Stimulated activated CD4-positive, alpha-beta T cell treated with anti-CD3 and anti-CD28 coated beads, Interleukin-12 subunit alpha, Interleukin-12 subunit beta, amount 100 ng/mL, for 4 hours (primary cell): ENCODE data around the gene NEK9.
A peak's percentile ranks its signal among the peaks of the same experiment; 100 is the strongest.

ENCODE experiments used
- DNase-seq: peaks from one replicate; pipeline ENCODE4 v3.0.0-alpha.2; 2020

The NEK9 gene

DNA sequence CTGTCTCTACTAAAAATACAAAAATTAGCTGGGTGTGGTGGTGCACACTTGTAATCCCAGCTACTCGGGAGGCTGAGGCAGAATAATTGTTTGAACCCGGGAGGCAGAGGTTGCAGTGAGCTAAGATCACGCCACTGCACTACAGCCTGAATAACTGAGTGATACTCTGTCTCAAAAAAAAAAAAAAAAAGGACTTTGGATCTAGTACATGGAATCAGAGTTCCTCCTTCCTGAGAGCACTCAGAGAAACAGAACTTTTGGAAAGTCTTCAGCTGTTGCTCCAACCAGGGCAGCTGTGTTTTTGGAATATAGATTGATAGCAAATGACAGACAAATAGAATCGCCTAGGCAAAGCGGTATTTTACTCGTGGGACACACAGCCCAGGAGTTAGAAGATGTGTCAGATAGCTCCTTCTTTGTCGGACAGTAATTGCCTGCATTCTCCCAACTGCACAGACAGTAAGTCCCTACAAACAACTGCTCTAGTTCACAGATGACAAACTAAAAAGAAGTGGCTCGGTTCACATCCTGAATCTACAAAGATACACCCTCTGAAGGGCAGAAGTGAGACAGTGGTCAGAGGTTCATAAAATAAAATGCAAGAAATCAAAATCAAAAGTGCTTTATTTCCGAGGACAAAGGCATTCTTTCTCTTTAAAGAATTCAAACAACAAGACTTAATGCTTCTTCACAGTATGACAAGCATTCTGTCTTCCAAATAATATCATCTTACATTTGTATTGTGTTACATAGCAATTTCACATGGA lies 17.1 kb upstream of the NEK9 start:
- no peak for DNase-seq

DNA sequence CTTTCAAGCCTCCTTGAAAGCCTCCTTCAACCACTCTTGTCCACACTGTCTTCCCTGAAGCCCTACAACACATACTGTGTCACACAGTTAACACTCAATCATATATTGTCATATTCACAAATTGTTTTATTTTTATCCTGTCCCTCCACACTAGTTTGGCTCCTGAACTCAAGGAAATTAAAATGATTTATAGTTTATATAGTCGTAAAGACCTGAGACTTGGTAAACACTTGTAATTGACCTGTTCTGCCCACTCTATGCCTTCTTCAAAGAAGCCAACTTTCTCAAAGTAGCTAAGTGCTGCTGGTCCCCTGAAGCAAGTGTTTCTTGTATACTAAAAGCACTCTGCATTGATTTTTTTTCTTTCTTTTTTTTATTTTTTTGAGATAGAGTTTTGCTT lies 15.6 kb upstream of the NEK9 start:
- DNase-seq, result no peak

DNA sequence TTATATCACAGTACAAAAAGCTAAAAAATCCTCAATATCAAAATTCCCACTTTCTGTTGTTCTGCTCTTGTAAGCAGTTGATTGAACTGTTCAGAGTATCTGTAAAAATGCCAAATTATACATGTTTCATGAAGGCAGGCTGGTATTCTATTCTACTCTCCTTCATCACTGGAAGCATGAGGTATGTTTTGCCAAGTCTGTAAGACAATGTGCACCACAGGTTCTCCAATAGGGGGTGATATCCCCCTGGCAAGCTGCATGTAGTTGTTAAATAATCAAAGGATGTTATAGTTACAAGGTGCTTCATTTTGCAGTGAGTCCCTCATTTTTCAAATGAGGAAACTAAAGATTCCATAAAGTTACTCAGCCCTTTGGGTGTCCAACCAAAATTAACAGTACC lies 15.1 kb upstream of the NEK9 start:
- DNase-seq, result no peak

DNA sequence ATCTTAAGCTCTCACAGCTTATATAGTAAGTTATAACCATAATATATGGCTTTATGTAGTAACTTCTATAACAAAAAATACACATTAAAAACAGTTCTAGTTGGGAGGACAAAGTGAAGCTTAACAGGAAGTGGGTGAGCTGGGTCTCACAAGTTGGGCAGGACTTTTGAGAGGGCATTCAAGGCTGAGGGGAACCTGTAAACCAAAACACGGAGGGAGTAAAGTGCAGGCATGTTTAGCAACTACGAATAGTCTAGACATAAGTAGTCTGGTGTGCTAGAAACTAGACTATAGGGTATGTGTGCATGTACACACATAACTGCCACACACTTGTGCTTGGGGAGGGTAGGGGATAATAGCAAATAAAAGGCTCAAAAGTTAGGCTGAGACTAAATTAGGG lies 14.2 kb upstream of the NEK9 start:
- no peak for DNase-seq

DNA sequence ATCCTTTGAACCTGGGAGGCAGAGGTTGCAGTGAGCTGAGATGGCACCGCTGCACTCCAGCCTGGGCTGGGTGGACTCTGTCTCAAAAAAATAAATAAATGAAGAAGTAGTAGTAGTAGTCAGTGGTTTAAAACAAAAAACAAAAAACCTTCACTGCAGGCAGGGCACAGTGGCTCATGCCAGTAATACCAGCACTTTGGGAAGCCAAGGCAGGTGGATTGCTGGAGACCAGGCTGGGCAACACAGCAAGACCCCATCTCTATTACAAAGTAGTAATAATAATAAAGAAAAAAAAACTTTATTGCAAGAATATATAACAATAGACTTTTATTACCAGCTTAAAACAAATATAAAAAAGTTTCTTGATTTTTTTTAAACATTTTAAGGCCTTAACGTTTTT lies 13.8 kb upstream of the NEK9 start:
- DNase-seq, result no peak

DNA sequence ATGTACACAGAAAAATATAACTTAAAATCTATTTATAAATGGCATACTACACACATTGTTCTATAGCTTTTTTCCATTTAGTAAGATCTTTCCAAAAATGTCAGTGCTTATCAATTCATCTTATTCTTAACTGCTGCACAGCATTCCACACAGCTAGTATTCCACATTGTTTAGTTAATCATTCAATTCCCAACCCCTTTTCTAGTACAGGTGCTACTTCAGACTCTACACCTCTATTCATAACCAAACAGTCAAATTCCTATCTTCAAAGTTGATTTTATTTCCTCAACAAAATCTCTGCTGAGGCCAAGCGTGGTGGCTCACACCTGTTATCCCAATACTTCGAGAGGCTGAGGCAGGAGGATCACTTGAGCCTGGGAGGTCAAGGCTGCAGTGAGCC lies 12.3 kb upstream of the NEK9 start:
- no peak for DNase-seq

DNA sequence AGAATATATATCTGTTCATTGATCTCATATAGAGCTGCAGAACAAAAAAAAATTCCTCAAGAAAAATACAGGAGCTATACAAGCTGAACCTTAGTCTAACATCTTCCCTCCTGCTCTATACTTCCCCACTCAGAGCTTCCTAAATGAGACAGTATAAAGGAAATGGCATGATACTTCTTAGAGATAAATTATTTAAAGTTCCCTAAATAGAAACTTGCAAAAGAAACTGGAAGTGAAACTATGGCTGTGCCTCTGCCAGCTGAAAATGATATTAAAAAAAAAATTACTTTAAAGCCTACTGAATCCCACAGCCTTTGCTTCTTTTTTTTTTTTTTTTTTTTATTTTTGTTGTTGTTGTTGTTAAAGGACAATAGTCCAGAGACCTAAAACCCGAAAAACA lies 11.6 kb upstream of the NEK9 start:
- DNase-seq, result no peak

DNA sequence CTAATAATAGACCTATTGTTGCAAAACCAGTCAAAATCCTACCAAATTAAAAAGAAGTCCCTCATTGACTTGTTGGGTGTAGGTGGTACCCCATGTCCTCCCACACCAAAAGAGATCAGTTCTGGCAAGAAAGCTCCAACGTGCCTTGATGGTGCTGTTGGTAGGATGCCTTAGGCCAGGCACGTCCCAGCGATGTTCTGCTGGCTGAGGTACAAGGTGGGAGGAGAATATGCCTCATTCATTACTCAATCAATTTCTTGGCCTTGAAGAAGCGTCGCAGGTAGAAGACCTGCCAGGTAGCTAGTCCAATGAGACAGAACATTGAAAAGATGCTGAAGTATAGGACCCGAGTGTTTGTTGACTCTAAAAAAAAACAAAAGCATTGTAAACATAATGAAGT lies 7.8 kb upstream of the NEK9 start:
- DNase-seq, result no peak

DNA sequence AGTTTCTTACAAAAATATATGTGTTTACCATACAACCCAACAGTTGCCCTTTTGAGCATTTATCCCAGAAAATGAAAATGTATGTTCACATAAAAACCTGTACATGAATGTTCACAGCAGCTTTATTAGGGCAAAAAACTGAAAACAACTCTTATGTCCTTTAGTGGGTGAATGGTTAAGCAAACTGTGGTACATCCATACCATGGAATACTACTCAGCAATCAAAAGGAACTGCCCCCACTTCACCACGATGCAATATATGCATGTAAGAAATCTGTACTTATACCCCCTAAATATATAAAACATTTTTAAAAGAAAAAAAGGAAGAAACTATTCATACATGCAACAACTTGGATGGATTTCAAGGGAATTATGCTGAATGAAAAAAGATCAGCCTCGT lies 6.7 kb upstream of the NEK9 start:
- DNase-seq, result no peak

DNA sequence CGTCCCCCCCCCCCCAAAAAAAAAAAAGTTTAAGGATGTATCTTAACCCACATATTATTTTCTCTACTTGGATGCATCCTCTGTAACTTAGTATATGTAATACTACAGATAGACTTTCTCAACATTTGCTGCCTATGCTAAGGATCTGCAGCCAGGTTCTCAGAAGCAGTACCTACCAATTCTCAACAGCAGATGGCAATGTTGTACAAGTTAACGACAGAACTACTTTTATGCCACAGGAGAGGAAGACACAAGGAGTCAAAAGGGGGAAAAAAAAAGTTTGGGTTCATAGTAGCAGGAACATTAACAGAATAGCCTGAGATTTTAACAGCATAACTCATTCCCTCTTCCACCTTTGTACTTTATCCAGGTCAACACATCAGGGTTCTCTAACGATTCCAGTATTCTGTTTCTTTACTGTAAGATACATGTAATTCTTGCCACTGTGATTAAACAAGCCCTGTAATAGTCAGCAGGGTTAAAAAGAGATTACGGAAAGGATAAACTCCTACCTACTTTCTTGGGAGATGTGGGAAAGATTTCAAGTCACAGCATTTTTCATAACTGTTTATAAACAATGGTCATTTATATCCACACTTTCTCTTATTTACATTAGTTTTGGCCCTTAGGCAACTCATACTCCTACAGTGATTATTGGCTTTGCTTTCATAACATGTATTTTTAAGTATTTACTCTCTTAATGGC lies 5.7 kb upstream of the NEK9 start:
- peak; percentile 6 for DNase-seq

DNA sequence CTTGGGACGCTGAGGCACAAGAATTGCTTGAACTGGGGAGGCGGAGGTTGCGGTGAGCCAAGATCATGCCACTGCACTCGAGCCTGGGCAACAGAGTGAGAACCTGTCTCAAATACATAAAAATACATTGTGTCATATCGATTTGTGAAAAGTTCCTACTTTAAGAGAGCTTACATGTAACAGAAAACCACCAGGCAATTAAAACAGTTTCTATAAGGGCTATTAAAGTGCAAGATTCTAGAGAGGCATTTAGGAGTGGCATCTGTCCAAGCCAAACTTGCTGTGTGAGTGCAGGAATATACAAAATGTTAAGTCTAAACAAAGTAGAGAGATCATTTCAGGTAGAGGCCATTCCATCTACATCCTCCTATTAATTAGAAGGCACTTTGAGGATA lies 1.7 kb upstream of the NEK9 start:
- no peak for DNase-seq

DNA sequence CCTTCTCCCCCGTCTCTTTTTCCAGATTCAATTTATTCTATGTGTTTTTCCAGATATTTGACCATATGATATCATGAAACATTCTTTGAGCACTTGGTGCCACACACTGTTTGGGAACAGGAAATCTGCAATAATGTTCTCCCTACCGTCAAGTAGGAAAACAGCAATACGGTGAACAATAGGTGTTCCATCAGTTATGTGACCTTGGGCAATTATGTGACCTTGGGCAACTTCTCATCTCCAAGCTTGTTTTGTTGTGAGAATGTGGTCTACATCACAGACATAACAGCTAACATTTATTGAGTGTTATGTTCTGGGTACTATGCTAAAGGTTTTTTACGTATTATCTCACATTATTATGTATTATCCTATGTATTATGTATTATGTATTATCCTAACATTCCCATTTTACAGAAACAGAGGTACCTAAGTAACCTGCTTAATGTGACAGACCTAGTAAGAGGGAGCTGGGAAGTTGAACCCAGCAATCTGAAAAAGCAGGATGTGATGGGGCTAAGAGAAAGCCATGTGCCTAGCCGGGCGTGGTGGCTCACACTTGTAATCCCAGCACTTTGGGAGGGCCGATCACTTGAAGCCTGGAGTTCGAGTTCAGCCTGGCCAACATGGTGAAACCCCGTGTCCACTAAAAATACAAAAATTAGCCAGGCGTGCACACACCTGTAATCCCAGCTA lies 1.2 kb upstream of the NEK9 start:
- no peak for DNase-seq

DNA sequence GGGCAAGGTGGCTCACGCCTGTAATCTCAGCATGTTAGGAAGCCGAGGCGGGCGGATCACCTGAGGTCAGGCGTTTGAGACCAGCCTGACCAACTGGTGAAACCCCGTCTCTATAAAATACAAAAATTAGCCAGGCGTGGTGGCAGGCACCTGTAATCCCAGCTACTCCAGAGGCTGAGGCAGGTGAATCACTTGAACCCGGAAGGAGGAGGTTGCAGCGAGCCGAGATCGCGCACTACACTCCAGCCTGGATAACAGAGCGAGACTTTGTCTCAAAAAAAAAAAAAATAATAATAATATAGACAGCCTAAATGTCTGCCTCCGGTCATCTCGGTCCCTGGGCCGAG lies 599 bp upstream of the NEK9 start:
- DNase-seq, result peak; percentile 13

DNA sequence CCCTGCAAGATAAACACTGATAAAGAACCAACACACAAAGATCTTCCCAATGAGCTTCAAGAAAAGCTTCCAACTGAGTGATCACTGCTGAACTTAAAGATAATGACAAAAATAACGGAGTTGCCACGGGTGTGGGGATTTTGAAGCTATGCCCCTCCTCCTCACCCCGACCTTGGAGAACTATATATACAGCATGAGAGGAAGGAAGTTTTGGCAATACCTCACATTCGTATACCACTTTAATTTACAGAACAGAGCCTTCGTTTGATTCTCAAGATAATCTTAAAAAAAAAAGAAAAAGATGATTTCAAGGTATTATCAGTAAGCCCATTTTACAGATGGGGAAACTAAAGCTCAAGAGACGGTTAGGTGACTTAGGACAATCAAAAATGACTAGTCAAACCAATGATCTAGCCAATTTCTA lies 715 bp downstream of the NEK9 start:
- DNase-seq, result no peak

DNA sequence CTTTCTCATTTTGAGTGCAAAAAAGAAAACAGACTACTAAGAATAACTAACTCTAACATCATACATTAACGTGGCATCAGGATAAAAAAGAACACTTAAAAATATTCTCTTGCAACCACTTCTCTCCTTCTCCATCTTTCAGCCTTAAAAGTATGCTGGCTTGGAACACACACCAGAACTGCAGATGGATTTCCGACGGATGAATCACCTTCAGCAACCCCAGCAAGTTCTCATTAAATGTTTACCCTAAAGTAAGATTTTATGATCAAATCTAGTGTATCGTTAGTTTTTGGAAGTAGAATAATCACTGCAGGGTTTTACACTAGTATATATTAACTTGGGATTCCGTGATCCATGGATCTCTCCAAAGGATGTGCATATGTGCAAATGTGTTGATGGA lies 1.2 kb downstream of the NEK9 start:
- DNase-seq, result no peak

DNA sequence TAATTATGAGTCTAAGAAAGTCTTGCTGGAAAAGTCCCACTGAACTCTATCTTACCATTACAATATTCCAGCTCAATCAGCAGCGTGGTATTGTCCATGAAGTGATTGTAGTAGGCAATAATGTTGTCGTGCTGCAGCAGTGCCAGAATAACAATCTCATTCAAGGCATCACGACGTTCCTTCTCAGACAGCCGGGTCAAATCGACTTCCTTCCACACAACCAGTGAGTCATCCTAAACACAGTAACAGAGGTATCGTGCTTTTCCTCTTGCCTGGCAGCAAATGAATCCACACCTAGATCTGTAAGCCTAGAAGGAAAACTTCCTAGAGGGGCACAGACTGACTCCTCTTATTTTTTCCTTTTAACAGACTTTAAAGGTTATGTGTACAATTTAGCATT lies 2.9 kb downstream of the NEK9 start:
- DNase-seq, result peak; percentile 7

DNA sequence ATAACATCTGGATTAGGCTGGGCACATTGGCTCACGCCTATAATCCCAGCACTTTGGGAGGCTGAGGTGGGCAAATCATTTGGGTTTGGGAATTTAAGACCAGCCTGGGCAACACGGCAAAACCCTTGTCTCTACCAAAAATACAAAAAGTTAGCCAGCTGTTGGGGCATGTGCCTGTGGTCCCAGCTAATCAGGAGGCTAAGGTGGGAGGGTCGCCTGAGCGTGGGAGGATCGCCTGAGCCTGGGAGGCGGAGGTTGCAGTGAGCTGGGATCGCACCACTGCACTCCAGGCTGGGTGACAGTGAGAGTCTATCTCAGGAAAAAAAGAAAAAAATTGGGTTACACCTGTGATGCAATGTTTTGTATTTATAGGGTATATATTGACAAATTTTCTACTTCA lies 5.3 kb downstream of the NEK9 start:
- no peak for DNase-seq

DNA sequence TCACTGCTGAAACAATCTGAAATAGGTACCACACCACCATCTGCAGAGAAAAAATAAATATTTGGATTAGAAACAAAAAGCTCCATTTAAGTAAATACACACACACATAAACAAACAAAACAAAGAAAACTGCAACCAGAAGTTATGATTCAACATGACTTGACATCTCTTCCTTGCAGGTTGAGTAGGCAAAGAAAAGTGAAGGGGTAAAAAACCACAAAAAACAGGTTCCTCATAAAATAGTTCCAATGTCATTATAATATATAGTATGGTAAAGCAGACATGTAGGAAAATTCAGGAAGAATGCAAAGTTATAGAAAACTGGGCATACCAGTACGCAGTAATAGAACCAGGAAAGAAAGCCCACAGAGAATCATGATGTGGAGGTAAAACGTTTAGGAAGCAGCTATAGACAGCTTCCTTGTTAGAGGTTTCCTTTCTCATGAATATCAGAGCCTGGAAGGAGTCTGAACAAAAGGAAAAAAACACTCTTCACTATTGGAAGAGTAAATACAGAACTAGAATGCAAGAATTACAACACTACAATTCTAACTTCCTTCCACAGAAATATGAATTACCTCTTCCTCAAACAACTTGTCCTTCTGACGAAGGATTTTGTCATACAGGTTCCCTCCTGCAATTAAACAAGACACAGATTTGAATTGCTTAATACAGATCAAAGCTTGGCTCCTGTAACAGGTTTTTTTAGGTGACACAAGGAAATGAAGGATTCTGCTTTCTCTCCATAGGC lies 6.1 kb downstream of the NEK9 start:
- DNase-seq, result no peak

DNA sequence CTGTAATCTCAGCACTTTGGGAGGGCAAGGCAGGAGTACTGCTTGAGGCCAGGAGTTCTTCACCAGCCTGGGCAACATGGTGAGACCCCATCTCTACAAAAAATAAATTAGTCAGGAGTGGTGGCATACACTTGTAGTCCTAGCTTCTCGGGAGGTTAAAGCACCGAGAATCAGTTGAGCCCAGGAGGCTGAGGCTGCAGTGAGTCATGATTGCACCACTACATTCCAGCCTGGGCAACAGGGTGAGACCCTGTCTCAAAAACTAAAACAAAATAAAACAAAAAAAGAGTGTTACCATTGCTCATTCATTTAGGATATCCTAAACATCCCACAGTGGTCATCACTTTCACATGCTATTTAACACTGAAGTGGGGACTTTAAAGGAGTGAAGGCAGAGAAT lies 7.8 kb downstream of the NEK9 start:
- DNase-seq, result no peak

DNA sequence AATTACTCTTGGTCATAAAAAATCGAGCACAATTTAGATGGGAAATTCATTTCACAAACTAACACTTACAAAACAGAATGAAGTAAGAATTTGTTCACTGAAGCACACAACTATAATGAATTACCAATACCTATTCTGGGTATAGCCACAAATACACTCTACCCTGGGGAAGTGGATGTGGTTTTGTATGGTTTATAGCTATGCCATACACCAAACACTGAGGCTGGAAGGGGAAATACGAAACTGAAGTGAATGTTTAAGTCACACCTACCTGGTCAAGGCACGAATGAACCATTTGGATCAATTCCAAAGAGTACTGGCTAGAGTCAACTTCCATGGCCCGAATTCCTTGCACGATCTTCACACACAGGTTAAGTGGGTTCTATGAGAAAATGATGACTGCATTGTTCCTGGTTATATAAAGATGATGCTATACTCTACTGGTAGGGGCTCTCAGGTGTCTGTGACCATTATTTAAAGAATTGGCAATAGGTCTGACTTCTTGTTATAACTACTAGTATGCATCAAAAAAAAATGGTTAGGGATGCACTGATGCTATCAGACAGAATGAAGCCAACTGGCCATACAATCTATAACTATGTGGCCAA lies 12.8 kb downstream of the NEK9 start:
- no peak for DNase-seq

DNA sequence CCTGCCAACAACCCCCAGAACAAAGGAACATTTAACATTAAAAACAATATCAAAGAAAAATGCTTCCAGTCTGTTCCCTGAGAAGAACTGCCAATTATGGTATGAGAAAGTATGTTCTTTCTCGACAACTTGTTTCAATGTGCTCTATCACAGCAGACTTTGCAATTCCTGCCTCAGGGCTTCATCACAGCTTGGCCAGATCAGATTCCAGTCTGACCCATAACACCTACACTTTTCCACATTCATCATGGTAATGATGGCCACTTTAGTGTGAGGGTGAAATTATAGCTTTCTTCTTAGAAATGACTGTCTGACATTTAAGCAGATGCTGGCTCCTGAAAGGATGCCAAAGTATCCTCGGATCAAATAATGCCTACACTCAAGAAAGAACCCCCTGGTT lies 17.0 kb downstream of the NEK9 start:
- DNase-seq, result no peak

DNA sequence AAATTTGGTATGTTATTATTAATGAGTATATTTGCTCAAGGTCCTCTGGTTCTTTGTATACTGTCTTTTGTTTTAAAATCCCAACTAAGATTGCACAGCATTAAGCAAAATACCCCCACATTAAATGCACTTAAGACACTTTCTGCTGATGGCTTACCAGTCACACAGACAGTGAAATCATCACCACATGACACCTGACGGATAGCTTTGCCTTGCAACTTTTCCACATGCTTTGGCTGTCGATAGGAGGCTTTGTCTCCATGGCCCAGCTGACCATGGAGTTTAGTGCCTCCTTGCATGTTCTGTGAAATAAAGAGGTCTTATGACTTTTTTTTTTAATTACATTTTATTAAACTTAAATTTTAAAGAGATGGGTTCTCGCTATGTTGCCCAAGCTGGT lies 19.7 kb downstream of the NEK9 start:
- DNase-seq, result no peak

DNA sequence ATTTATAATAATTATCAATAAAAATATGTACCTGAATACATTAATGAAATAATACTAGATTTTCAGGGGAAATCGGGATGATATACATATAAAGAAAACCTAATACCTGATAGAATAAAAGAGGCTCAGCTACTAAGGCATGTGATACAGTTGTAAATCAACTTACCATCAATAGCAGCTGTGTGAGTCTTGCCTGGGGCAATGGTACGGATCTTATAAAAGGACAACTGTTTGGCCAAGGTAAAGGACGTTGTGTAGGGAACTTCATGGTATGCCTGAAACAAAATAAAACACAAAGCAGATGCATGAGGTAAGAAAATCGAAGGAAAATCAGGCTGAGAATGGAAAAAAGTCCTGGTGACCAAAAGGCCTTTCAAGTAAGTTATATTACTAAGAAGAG lies 25.4 kb downstream of the NEK9 start:
- DNase-seq, result no peak
